ENCODE data around the gene PTPRT.

PTPRT gene

GRCh38 chr20:42635699-42636411 is 553.9 kb downstream of the PTPRT start:
- TF ChIP-seq, protein P1, sequence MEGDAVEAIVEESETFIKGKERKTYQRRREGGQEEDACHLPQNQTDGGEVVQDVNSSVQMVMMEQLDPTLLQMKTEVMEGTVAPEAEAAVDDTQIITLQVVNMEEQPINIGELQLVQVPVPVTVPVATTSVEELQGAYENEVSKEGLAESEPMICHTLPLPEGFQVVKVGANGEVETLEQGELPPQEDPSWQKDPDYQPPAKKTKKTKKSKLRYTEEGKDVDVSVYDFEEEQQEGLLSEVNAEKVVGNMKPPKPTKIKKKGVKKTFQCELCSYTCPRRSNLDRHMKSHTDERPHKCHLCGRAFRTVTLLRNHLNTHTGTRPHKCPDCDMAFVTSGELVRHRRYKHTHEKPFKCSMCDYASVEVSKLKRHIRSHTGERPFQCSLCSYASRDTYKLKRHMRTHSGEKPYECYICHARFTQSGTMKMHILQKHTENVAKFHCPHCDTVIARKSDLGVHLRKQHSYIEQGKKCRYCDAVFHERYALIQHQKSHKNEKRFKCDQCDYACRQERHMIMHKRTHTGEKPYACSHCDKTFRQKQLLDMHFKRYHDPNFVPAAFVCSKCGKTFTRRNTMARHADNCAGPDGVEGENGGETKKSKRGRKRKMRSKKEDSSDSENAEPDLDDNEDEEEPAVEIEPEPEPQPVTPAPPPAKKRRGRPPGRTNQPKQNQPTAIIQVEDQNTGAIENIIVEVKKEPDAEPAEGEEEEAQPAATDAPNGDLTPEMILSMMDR (IDR thresholded peaks at IDR 0.05; ENCODE audit: borderline replicate concordance, insufficient read depth, low read depth, low read length): no peak
- H3K4me3 ChIP-seq (ENCODE audit: low read depth, low read length): no peak overlapping the region

GRCh38 chr20:42634156-42634555 is 555.5 kb downstream of the PTPRT start:
- TF ChIP-seq, protein P1 (IDR thresholded peaks at IDR 0.05; ENCODE audit: borderline replicate concordance, insufficient read depth, low read depth, low read length): no peak
- no peak overlapping the region for H3K4me3 ChIP-seq (ENCODE audit: low read depth, low read length)

- no peak overlapping the region for H3K4me3 ChIP-seq (ENCODE audit: low read depth, low read length)
- TF ChIP-seq, protein P1 (IDR thresholded peaks at IDR 0.05; ENCODE audit: borderline replicate concordance, insufficient read depth, low read depth, low read length): no peak
Measured at GRCh38 chr20:42628683-42629082, 561.0 kb downstream of the PTPRT start.

- TF ChIP-seq, protein P1 (IDR thresholded peaks at IDR 0.05; ENCODE audit: borderline replicate concordance, insufficient read depth, low read depth, low read length): no peak
- H3K4me3 ChIP-seq (ENCODE audit: low read depth, low read length): no peak overlapping the region
Measured at GRCh38 chr20:42613076-42613475, 576.6 kb downstream of the PTPRT start.

- no peak overlapping the region for H3K4me3 ChIP-seq (ENCODE audit: low read depth, low read length)
- TF ChIP-seq, protein P1 (IDR thresholded peaks at IDR 0.05; ENCODE audit: borderline replicate concordance, insufficient read depth, low read depth, low read length): no peak
Measured at GRCh38 chr20:42611889-42612837, 577.5 kb downstream of the PTPRT start.

DNA sequence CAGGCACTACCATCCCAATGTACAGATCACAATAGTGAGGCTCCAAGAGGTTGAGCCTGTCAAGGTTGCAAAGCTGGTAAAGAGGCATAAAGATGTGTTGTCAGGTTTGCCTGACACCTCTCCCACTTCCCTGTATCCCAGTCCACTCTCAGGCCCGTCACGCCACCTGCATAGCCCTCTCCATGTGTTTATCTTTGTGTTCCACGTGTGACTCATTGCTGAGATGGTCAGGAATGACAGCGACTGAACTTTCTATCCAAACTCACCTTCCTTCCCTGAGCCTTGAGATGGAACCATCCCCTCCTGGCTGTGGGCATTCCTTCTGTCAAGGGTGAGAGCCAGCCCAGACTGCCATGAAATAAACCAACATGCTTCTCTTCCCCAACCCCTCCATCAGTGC is 578.3 kb downstream of the PTPRT start:
- TF ChIP-seq, protein P1 (IDR thresholded peaks at IDR 0.05; ENCODE audit: borderline replicate concordance, insufficient read depth, low read depth, low read length): no peak
- no peak overlapping the region for H3K4me3 ChIP-seq (ENCODE audit: low read depth, low read length)

Data from GM12875 (cell line).